GM19372 (cell line): ENCODE measurements around the gene SLC25A53.
A peak's percentile ranks its signal among the peaks of the same experiment; 100 is the strongest.

Experiments used
- ATAC-seq: cut with Tn5 transposase; IDR thresholded peaks from one replicate; pipeline ENCODE4 v1.9.1; 2021; ENCODE audit warnings: mild to moderate bottlenecking, low read depth, moderate library complexity; ENCODE audit not compliant: unreplicated experiment

Gene SLC25A53

GRCh38 chrX:104156630-104157529 is at the start of gene SLC25A53:
SLC25A53 (minus strand) TSS chrX:104157009; CDS start chrX:104105257, 51,752 bp downstream.
- peak; percentile 88 for ATAC-seq

GRCh38 chrX:104205548-104205947 is 48.7 kb upstream of the SLC25A53 start:
- no peak for ATAC-seq

GRCh38 chrX:104195489-104196084 is 38.8 kb upstream of the SLC25A53 start:
- ATAC-seq, result no peak

- no peak for ATAC-seq
Measured at GRCh38 chrX:104195013-104195412, 38.2 kb upstream of the SLC25A53 start.

GRCh38 chrX:104193485-104193884 is 36.7 kb upstream of the SLC25A53 start:
- ATAC-seq, result no peak

GRCh38 chrX:104189837-104190236 is 33.0 kb upstream of the SLC25A53 start:
- no peak for ATAC-seq

- ATAC-seq, result no peak
Measured at GRCh38 chrX:104187931-104188330, 31.1 kb upstream of the SLC25A53 start.

- ATAC-seq, result no peak
Measured at GRCh38 chrX:104183685-104184084, 26.9 kb upstream of the SLC25A53 start.

GRCh38 chrX:104173841-104174240 is 17.0 kb upstream of the SLC25A53 start:
- ATAC-seq, result no peak

GRCh38 chrX:104172788-104173187 is 16.0 kb upstream of the SLC25A53 start:
- ATAC-seq, result no peak

GRCh38 chrX:104172121-104172520 is 15.3 kb upstream of the SLC25A53 start:
- ATAC-seq, result no peak

GRCh38 chrX:104168127-104168526 is 11.3 kb upstream of the SLC25A53 start:
- no peak for ATAC-seq

- no peak for ATAC-seq
Measured at GRCh38 chrX:104166735-104167436, 10.1 kb upstream of the SLC25A53 start.

- ATAC-seq, result peak; percentile 94
Measured at GRCh38 chrX:104165894-104166734, 9.3 kb upstream of the SLC25A53 start, which contains the start of gene FAM199X. FAM199X (plus strand) TSS chrX:104166453; CDS start chrX:104166786, 333 bp downstream.

GRCh38 chrX:104151037-104151436 is 5.8 kb downstream of the SLC25A53 start:
- no peak for ATAC-seq

- no peak for ATAC-seq
Measured at GRCh38 chrX:104141087-104141760, 15.6 kb downstream of the SLC25A53 start.

GRCh38 chrX:104137496-104137895 is 19.3 kb downstream of the SLC25A53 start:
- no peak for ATAC-seq

GRCh38 chrX:104136241-104137019 is 20.4 kb downstream of the SLC25A53 start:
- peak; percentile 92 for ATAC-seq

- no peak for ATAC-seq
Measured at GRCh38 chrX:104135677-104136076, 21.1 kb downstream of the SLC25A53 start.
